ENCODE results near the gene KCNIP2. TPM values are rescaled to one million over a fixed set of nuclear protein-coding genes. Genes with fewer than 3 reads are reported as not detected.

Gene KCNIP2
- total RNA-seq, 2 experiments from 2014 or later, result 3.1 to 4.1 TPM

DNA sequence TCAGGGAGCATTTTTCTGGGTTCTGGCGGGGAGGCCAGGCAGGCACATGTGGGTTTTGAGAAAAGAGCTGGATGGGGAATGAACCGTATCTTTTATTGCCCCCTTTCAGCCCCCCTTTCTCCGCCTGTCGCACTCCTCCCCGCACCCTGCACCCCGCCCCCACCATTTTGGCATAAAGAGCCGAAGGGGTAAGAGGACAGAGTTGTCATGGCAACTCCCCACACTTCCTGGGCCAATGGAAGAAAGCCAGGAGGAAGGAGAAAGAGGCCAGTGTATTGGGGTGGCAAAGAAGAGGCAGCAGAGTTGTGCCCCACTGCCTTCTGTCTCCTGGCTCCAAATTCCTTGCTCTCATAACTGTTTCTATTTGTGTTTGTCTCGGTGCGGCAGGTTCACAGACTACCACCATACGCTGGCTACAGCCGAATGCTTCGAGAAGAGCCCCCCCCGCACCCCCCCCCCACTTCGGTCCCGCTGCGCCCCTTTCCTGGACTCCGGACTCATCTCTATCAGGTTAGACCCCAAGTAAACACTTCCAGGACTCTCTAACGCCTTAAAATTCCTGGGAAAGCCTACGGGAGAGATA is 3.4 kb downstream of the KCNIP2 start:
- Mint-ChIP-seq H3K36me3 (no peaks in the 10 kb centered on the region), H3K4me1 (peaks cover 37% of the 10 kb centered on the region), H3K9me3 (no peaks in the 10 kb centered on the region), H3K4me3 (peak overlapping the region; percentile 89), H3K27ac (no peak overlapping the region), H3K27me3 (peaks cover 21% of the 10 kb centered on the region)
- POLR2A ChIA-PET, result interaction anchor here (0.5 to 3.4 kb wide), 7 partner anchors 9 to 263 kb away, joined by 3 to 28 read pairs (median 4); partner anchors contain the start of genes NPM3 and OGA
- ATAC-seq (ENCODE audit: low read depth) (peak; percentile 2), DNase-seq (no peak)

DNA sequence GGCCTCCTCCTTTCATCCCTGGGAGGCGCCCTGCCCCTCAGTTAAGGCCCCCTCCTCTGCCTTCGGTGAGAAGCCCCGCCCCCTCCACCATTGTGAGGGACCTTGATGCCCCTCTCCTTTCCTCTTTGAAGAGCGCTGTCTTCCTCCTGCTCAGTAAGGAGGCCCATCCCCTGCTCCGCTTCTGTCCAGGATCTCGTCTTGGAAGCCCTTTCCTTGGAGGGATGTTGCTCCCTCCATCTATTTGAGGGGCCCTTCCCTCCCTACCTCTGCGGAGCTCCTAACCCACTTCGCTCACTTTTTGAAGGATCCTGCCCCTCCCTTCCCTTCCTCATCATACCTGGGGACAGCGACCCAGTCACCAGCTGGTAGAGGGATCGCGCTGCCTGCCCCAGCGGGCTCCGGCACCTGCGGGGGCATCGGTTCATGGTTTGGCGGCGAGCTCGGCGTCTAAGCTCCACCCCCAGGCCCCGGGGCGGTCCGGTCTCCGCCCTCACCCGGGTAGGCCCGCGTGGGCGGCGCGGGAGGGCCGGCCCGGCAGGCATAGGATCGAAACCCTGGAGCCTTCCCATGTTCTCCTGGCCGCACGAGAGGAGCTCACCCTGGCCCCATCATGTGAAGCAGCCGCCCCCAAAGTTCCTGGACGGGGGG is 4.1 kb downstream of the KCNIP2 start:
- peak overlapping the region; percentile 76 for H3K4me3 Mint-ChIP-seq
- no peaks in the 10 kb centered on the region for H3K9me3 Mint-ChIP-seq
- no peak overlapping the region for H3K27ac Mint-ChIP-seq
- peaks cover 20% of the 10 kb centered on the region for H3K27me3 Mint-ChIP-seq
- ATAC-seq (ENCODE audit: low read depth) (peak; percentile 60), DNase-seq (peak; percentile 76)
- H3K4me1 Mint-ChIP-seq, result peaks cover 43% of the 10 kb centered on the region
- no peaks in the 10 kb centered on the region for H3K36me3 Mint-ChIP-seq
- POLR2A ChIA-PET, result interaction anchor here (0.5 to 3.4 kb wide), 6 partner anchors 21 to 264 kb away, joined by 3 to 28 read pairs (median 4); partner anchors contain the start of genes NPM3 and OGA

DNA sequence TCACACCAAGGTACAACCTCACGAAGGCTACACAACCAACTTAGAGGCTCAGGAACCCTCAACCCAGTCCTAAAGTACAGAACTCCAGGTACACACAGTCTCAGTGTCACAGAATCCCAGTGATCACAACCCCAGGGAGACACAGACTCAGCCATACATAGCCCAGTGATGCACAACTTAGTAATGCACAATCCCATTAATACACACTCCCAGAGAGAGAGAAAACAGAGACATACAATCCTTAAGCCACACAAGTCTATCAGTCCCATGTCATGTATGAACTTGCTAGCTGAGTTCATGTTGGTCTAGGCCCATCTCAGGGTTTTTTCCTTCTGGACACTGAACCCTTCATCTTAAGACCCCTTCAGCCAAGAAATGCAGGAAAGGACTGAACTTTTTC is 4.6 kb downstream of the KCNIP2 start:
- Mint-ChIP-seq H3K27me3 (peaks cover 15% of the 10 kb centered on the region), H3K36me3 (no peaks in the 10 kb centered on the region), H3K4me1 (peaks cover 44% of the 10 kb centered on the region), H3K9me3 (no peaks in the 10 kb centered on the region), H3K4me3 (peak overlapping the region; percentile 76), H3K27ac (no peak overlapping the region)
- no peak for DNase-seq
- no peak for ATAC-seq (ENCODE audit: low read depth)
- POLR2A ChIA-PET, result interaction anchor here (0.6 to 3.4 kb wide), 2 partner anchors 21 to 217 kb away, joined by 3 to 28 read pairs; partner anchors contain the start of gene OGA

DNA sequence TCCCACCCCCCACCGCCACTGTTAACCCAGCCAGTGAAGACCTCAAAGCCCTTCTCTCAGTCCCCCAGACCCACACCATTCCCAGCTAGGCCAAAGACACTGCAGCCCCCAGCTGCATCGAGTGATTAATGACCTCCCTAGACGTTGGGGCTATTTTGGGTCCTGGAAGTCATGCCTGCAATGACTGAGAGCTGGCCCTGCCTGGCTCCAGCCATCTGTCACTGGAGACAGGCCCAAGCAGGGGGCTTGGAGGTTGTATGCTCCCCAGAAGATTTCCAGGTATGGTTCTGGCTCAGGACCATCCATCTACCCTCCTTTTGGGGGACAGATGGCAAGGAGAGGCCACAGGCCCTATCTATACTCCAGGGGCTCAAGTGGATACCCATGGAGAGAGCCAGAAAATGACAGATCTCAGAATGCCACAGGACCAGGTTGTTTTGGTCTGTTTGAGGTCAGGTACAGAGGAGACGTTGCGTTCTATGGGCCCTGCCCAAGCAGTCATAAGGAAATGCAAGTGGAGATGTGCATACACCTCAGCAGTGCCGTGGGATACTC is 5.1 kb downstream of the KCNIP2 start:
- Mint-ChIP-seq H3K9me3 (no peaks in the 10 kb centered on the region), H3K36me3 (no peaks in the 10 kb centered on the region), H3K4me1 (peaks cover 48% of the 10 kb centered on the region), H3K4me3 (no peak overlapping the region), H3K27ac (no peak overlapping the region), H3K27me3 (peaks cover 14% of the 10 kb centered on the region)
- POLR2A ChIA-PET, result no interaction called here
- DNase-seq (no peak), ATAC-seq (ENCODE audit: low read depth) (no peak)

DNA sequence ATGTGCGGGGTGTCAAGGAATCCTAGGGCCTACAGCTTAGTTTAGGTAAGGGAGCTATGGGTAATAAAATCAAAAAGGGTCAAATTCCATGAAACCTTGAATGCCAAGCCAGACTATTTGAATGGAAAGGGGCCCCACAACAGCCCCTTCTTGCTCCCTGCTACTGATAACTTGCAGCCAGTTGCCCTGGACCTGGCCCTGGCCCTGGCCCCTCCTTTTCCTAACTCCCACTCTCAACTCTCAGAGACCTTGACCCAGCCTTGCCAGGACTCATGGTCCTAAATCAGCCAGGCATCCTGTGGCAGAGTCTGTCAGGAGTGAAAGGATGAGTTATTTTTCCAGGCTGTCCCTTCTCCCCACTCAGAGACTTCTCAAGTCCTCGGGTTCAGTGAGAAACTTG is 5.9 kb downstream of the KCNIP2 start:
- POLR2A ChIA-PET, result no interaction called here
- H3K27ac Mint-ChIP-seq, result no peak overlapping the region
- H3K4me1 Mint-ChIP-seq, result peaks cover 50% of the 10 kb centered on the region
- no peak overlapping the region for H3K4me3 Mint-ChIP-seq
- no peak for ATAC-seq (ENCODE audit: low read depth)
- no peaks in the 10 kb centered on the region for H3K36me3 Mint-ChIP-seq
- DNase-seq, result no peak
- H3K9me3 Mint-ChIP-seq, result no peaks in the 10 kb centered on the region
- H3K27me3 Mint-ChIP-seq, result peaks cover 10% of the 10 kb centered on the region

DNA sequence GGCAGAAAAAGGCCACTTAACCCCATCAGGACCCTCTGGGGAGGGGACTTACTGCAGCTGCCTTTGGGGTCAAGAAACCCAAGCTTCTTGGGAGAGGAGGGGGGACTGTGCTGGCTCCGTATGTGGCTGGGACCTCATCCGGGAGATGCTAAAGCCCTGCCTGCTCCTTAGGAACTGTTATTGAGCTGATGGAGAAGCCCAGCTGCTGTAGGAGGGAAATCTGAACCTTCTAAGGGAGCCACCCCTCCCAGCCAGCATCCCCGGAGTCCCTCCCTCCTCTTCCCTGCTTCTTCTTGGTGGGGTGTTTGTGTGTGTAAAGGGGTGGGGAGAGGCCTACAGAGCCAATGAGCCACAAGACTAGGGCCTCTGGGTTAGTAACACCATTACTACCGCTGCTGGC is 8.2 kb downstream of the KCNIP2 start:
- ATAC-seq (ENCODE audit: low read depth) (no peak), DNase-seq (no peak)
- Mint-ChIP-seq H3K36me3 (no peaks in the 10 kb centered on the region), H3K4me3 (no peak overlapping the region), H3K4me1 (peaks cover 52% of the 10 kb centered on the region), H3K27ac (no peak overlapping the region), H3K9me3 (no peaks in the 10 kb centered on the region), H3K27me3 (no peaks in the 10 kb centered on the region)
- POLR2A ChIA-PET, result interaction anchor here (1.4 to 1.9 kb wide), 2 partner anchors 18 to 20 kb away, joined by 6 to 13 read pairs; partner anchors contain the start of gene OGA

DNA sequence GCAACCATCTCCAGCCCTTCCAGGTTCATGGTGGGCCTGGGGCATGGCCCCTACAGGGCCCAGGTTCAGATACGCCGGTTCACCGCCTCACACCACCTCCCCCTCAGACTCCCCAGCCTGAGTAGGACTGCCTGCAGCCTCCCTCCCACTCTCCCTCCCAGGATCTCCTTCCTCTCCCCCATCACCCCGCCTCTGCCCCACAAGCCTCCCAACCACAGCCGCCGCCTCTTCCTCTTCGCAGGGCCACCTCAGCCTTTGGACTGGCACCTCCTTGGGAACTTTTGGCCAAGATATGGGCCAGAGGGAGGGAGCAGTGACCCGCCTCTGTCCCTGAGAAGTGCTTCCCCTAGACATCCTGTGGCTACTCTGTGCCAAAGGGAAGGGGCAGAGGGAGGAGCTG is 9.3 kb downstream of the KCNIP2 start:
- H3K36me3 Mint-ChIP-seq, result no peaks in the 10 kb centered on the region
- peak; percentile 42 for DNase-seq
- POLR2A ChIA-PET, result interaction anchor here (1.9 kb wide), 1 partner anchor 17 kb away, joined by 13 read pairs; the partner anchor contains the start of gene OGA
- H3K27ac Mint-ChIP-seq, result peak overlapping the region; percentile 27
- ATAC-seq (ENCODE audit: low read depth), result no peak
- peaks cover 52% of the 10 kb centered on the region for H3K4me1 Mint-ChIP-seq
- no peaks in the 10 kb centered on the region for H3K27me3 Mint-ChIP-seq
- H3K9me3 Mint-ChIP-seq, result no peaks in the 10 kb centered on the region
- peak overlapping the region; percentile 12 for H3K4me3 Mint-ChIP-seq

DNA sequence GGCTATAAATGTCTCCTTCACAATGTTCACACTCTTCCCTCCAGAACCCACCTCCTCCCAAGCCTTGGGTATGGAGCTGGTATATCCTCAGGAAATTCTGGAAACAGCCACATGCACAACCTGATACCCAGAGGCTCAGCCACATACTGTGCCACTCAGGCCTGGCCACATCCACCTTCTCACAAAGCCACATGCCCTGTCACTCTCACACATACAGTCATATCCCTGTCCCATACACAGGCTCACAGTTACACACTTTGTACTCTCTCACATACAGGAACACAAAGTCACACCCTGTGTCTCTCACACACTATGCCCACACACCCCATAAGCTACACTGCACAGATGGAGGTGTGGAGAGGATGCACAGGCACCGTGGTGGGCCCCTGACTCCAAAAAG is 10.1 kb downstream of the KCNIP2 start:
- peak overlapping the region; percentile 27 for H3K27ac Mint-ChIP-seq
- DNase-seq, result no peak
- POLR2A ChIA-PET, result interaction anchor here (1.3 to 1.4 kb wide), 2 partner anchors 15 to 18 kb away, joined by 3 to 5 read pairs; partner anchors contain the start of gene OGA
- no peaks in the 10 kb centered on the region for H3K36me3 Mint-ChIP-seq
- peaks cover 51% of the 10 kb centered on the region for H3K4me1 Mint-ChIP-seq
- peak overlapping the region; percentile 12 for H3K4me3 Mint-ChIP-seq
- no peak for ATAC-seq (ENCODE audit: low read depth)
- no peaks in the 10 kb centered on the region for H3K9me3 Mint-ChIP-seq
- no peaks in the 10 kb centered on the region for H3K27me3 Mint-ChIP-seq

DNA sequence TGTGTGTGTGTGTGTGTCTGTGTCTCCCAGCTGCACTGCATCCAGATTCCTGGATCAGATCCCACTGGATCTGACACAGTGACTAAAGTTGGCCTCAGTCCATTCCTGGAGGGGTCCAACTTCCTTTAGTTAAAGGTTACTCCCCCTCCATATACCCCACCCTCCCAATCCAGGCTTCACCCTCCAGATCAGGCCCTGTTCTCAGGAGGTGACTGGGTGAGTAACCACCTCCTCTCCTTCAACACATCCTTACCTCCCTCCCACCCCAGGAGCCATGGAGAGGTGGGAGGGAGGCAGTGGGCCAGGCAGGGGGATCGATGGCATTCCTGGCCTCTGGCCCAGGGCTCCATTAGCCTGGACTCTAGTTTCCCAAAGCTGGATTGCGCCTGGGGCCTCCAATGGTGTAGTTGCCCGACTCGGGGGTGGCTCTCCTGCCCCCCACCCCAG is 11.3 kb downstream of the KCNIP2 start:
- ATAC-seq (ENCODE audit: low read depth), result no peak
- H3K9me3 Mint-ChIP-seq, result no peaks in the 10 kb centered on the region
- no peak overlapping the region for H3K27ac Mint-ChIP-seq
- no peak overlapping the region for H3K4me3 Mint-ChIP-seq
- no peaks in the 10 kb centered on the region for H3K36me3 Mint-ChIP-seq
- H3K4me1 Mint-ChIP-seq, result peaks cover 51% of the 10 kb centered on the region
- no peaks in the 10 kb centered on the region for H3K27me3 Mint-ChIP-seq
- no peak for DNase-seq
- POLR2A ChIA-PET, result interaction anchor here (1.4 kb wide), 1 partner anchor 16 kb away, joined by 3 read pairs; no protein-coding TSS in a partner anchor

DNA sequence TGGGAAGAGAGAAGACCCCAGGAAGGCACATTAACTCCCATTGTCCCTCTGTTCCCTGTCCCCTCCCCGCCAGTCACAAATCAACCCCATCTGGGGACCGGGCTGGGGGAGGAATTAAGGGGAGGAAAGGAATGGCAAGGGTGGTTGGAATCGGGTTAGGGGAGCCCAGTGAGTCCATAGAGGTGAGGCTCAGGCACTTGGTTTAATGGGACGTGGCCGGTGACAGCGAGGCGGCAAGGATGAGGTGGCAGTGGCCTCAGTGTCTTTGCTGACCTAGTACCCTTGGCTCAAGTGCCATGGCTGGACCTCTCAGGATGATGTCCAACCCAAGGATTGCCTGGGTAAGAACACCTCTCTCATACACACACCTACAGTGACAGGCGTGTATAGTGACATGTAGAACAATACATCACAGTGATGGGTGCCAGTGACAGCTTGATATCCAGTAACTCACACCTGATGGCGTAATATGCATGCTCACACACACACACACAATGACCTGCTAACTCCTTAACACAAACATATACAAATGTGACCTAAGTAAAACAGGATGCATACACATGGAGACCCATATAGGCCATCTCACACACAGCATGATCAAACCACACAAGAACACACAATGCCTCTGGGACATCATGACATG is 12.3 kb downstream of the KCNIP2 start:
- no peak for DNase-seq
- H3K36me3 Mint-ChIP-seq, result no peaks in the 10 kb centered on the region
- H3K4me1 Mint-ChIP-seq, result peaks cover 52% of the 10 kb centered on the region
- no peak for ATAC-seq (ENCODE audit: low read depth)
- H3K9me3 Mint-ChIP-seq, result no peaks in the 10 kb centered on the region
- POLR2A ChIA-PET, result interaction anchor here (1.1 to 5.4 kb wide), 2 partner anchors 10 to 14 kb away, joined by 6 to 69 read pairs; partner anchors contain the start of gene OGA
- peak overlapping the region; percentile 85 for H3K4me3 Mint-ChIP-seq
- H3K27me3 Mint-ChIP-seq, result no peaks in the 10 kb centered on the region
- H3K27ac Mint-ChIP-seq, result peak overlapping the region; percentile 95

DNA sequence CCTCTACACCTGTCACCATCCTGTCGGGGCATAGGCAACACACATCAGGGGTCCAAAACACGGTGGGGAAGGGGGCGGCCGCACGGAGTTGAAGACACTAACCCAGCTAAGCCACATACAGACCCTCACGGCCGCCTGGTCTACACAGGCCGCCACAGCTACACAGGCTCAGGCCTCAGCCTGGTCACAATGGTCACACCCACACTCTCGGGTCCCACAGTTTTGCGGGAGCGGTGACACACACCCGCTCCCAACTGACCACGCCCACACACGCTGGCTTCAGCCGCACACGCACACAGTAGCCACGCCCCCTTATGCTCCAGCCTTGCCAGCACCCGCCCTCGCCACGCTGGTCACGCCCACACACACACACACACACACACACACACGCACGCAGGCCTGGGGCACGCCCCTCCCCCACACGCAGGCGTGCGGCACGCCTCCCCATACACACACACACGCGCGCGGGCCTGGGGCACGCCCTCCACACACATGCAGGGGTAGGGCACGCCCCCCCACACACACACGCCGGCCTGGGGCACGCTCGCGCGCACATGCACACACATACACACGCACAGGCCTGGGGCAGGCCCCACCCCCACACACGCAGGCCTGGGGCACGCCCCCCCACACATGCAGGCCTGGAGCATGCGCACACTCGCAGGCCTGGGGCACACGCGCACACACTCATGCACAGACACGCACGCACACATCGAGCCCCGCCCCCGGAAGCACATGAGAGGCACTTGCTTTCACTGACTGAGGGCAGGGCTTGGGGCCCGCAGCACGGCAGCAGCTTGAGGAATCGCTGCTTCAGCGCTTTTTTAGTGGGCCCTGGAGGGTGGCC is 13.1 kb downstream of the KCNIP2 start:
- no peaks in the 10 kb centered on the region for H3K27me3 Mint-ChIP-seq
- H3K27ac Mint-ChIP-seq, result peak overlapping the region; percentile 95
- H3K4me1 Mint-ChIP-seq, result peaks cover 48% of the 10 kb centered on the region
- H3K4me3 Mint-ChIP-seq, result peak overlapping the region; percentile 85
- no peaks in the 10 kb centered on the region for H3K36me3 Mint-ChIP-seq
- no peaks in the 10 kb centered on the region for H3K9me3 Mint-ChIP-seq
- DNase-seq, result peak; percentile 89
- ATAC-seq (ENCODE audit: low read depth), result peak; percentile 79
- POLR2A ChIA-PET, result interaction anchor here (1.1 to 5.4 kb wide), 2 partner anchors 11 to 13 kb away, joined by 6 to 69 read pairs; partner anchors contain the start of gene OGA

DNA sequence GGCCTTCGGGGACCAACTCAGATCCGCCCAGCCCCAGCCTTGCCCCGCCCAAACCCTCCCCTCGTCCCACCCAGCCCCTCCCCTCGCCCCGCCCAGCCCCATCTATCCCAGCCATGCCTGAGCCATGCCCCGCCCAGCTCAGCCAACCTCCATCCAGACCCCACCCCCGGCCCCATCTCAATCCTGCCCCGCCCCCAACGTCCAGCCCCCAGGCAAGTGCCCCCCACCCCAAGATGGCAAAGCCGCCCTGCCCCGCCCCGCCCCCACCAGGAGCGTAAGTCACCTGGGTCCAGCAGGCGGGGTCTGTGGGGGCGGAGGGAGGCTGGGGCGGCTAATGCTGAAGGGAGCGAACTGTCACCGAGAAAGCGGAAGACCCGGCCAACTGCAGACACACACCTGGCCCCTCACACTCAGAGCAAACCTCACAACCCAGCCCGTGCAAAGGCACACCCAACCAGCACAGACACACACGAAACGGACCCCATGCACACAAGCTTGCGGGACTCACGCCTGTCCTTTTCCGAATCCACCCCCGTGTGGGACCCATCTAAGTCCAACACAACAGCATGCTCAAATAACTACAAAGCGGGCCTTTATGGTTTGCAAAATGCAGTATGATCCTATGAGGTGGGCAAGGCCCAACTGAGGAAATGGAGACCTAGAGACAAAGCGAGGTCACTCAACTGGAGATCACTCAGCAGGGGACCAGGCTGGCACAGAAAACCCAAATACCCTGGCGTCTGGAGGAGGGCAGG is 13.9 kb downstream of the KCNIP2 start:
- Mint-ChIP-seq H3K27me3 (no peaks in the 10 kb centered on the region), H3K4me1 (peaks cover 43% of the 10 kb centered on the region), H3K36me3 (no peaks in the 10 kb centered on the region), H3K27ac (peak overlapping the region; percentile 95), H3K4me3 (peak overlapping the region; percentile 85), H3K9me3 (no peaks in the 10 kb centered on the region)
- POLR2A ChIA-PET, result interaction anchor here (5.4 kb wide), 1 partner anchor 12 kb away, joined by 69 read pairs; the partner anchor contains the start of gene OGA
- ATAC-seq (ENCODE audit: low read depth), result peak; percentile 11
- peak; percentile 72 for DNase-seq
